ENCODE measurements around the gene TEX26. TPM values are rescaled to one million over a fixed set of nuclear protein-coding genes. Genes with fewer than 3 reads are reported as not detected.

TEX26 gene
- total RNA-seq: not detected
- 0.78 TPM for polyA plus RNA-seq (2013, experiment 1 of 2)
- 0.75 TPM for polyA plus RNA-seq (2013, experiment 2 of 2)
- long read RNA-seq, experiment 1: 0 reads
- long read RNA-seq, experiment 2, partial matches to known transcripts: 0 of 2 reads
- long read RNA-seq, experiment 2, other reads (novel, unspliced or antisense): 2 of 2 reads
- long read RNA-seq, experiment 3: 0 reads
- long read RNA-seq, experiment 4, partial matches to known transcripts: 0 of 1 reads
- long read RNA-seq, experiment 4, other reads (novel, unspliced or antisense): 1 of 1 reads

DNA sequence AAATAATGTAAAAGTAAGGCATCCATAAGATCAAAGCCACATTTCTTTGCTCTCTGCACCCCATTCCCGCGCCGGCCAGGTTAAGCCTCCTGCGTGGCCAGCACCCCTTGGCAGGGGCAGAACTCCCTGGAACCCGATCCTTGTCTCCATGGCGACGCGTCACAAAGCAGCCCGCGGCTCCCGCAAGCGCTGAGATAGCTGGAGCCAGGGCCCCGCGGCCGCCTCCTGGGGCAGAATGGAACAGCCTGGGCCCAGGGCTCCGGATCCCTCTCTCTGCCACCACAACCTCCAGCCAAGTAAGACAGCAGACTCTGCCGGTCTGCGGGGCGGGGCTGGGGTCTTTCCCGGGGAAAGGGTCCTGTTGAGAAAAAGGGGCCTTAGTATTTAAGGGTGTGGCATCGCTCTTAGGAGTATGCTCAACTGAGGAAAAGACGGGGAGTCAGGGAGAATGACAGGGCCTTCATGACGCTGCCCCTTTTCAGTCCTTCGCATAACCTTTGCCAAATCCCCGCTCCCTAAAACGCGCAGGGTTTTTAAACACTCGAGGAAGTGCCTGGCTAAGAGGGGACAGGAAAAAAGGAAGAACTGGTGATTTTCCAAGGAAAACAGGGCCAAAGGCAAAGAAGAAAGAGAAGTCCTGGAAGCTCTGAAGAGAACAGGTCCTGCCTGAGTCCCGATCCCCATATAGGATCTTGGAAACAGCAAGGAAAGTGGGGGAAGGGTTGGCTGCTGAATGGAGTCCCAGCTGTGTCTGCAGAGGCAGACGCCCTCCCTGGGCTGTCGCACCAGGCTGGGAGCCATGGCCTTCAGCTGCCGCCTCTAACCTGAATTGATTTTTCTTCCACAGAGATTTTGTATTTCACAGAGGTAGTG is at the start of gene TEX26:
Gene TEX26 (plus strand): TSS at position 176 of the 873 bp plus-strand sequence. CDS start 60 bp downstream, at position 236.
- peak; percentile 92 for DNase-seq
- Histone ChIP-seq H3K27me3 (ENCODE audit: control insufficient read depth, insufficient read depth, low read length, poor library complexity, severe bottlenecking) (peaks cover 13% of the 10 kb centered on the region), H3K27ac (ENCODE audit: low read depth, low read length) (no peak within 1 kb of the TSS), H3K36me3 (ENCODE audit: control insufficient read depth, insufficient read depth, low read length) (no peaks in the 10 kb centered on the region), H3K4me3 (ENCODE audit: low read length) (peak within 1 kb of the TSS; percentile 67), H3K4me1 (ENCODE audit: control insufficient read depth, insufficient read depth, low read length) (peaks cover 4% of the 10 kb centered on the region), H3K9ac (ENCODE audit: extremely low read depth, low read length, poor library complexity, severe bottlenecking) (no peak within 1 kb of the TSS), H3K9me3 (ENCODE audit: control insufficient read depth, low read length) (peaks cover 4% of the 10 kb centered on the region)
- Mint-ChIP-seq H3K27me3 (ENCODE audit: insufficient read depth) (peaks cover 45% of the 10 kb centered on the region), H3K9me3 (no peaks in the 10 kb centered on the region), H3K27ac (peak within 1 kb of the TSS; percentile 36), H3K36me3 (ENCODE audit: low read depth) (no peaks in the 10 kb centered on the region), H3K4me3 (peak within 1 kb of the TSS; percentile 49), H3K4me1 (peaks cover 9% of the 10 kb centered on the region)
- TF ChIP-seq CTCF (conservative IDR thresholded peaks at IDR 0.05): peak; percentile 68
- WGBS, 2 experiments (ENCODE audit: insufficient coverage in 1 of 2, insufficient read length in 1 of 2): 26 to 27% methylated on average over 18 to 32 of the region's 32 CpGs

GRCh38 chr13:30882996-30883766 is 49.3 kb upstream of the TEX26 start:
- Histone ChIP-seq H3K27ac (ENCODE audit: low read depth, low read length) (no peak overlapping the region), H3K36me3 (ENCODE audit: control insufficient read depth, insufficient read depth, low read length) (no peaks in the 10 kb centered on the region), H3K27me3 (ENCODE audit: control insufficient read depth, insufficient read depth, low read length, poor library complexity, severe bottlenecking) (no peaks in the 10 kb centered on the region), H3K9me3 (ENCODE audit: control insufficient read depth, low read length) (no peaks in the 10 kb centered on the region), H3K9ac (ENCODE audit: extremely low read depth, low read length, poor library complexity, severe bottlenecking) (no peak overlapping the region), H3K4me1 (ENCODE audit: control insufficient read depth, insufficient read depth, low read length) (peaks cover 10% of the 10 kb centered on the region), H3K4me3 (ENCODE audit: low read length) (no peak overlapping the region)
- H3K4me1 Mint-ChIP-seq: peaks cover 26% of the 10 kb centered on the region
- TF ChIP-seq CTCF (conservative IDR thresholded peaks at IDR 0.05): no peak
- H3K27ac Mint-ChIP-seq: no peak overlapping the region
- WGBS, 2 experiments (ENCODE audit: insufficient coverage in 1 of 2, insufficient read length in 1 of 2): 83 to 88% methylated on average over 4 to 12 of the region's 13 CpGs
- H3K36me3 Mint-ChIP-seq (ENCODE audit: low read depth): peaks cover 19% of the 10 kb centered on the region
- no peaks in the 10 kb centered on the region for H3K27me3 Mint-ChIP-seq (ENCODE audit: insufficient read depth)
- DNase-seq: no peak
- H3K4me3 Mint-ChIP-seq: no peak overlapping the region
- peaks cover 28% of the 10 kb centered on the region for H3K9me3 Mint-ChIP-seq

GRCh38 chr13:30884543-30884942 is 47.9 kb upstream of the TEX26 start:
- H3K27me3 ChIP-seq (ENCODE audit: control insufficient read depth, insufficient read depth, low read length, poor library complexity, severe bottlenecking): no peaks in the 10 kb centered on the region
- no peak overlapping the region for H3K9ac ChIP-seq (ENCODE audit: extremely low read depth, low read length, poor library complexity, severe bottlenecking)
- no peaks in the 10 kb centered on the region for H3K36me3 ChIP-seq (ENCODE audit: control insufficient read depth, insufficient read depth, low read length)
- Mint-ChIP-seq H3K27me3 (ENCODE audit: insufficient read depth) (no peaks in the 10 kb centered on the region), H3K9me3 (peaks cover 31% of the 10 kb centered on the region), H3K36me3 (ENCODE audit: low read depth) (peaks cover 19% of the 10 kb centered on the region), H3K27ac (no peak overlapping the region), H3K4me1 (peaks cover 26% of the 10 kb centered on the region), H3K4me3 (no peak overlapping the region)
- H3K27ac ChIP-seq (ENCODE audit: low read depth, low read length): no peak overlapping the region
- peaks cover 10% of the 10 kb centered on the region for H3K4me1 ChIP-seq (ENCODE audit: control insufficient read depth, insufficient read depth, low read length)
- peaks cover 10% of the 10 kb centered on the region for H3K9me3 ChIP-seq (ENCODE audit: control insufficient read depth, low read length)
- H3K4me3 ChIP-seq (ENCODE audit: low read length): no peak overlapping the region
- no peak for TF ChIP-seq CTCF (conservative IDR thresholded peaks at IDR 0.05)
- WGBS, 2 experiments (ENCODE audit: insufficient coverage in 1 of 2, insufficient read length in 1 of 2): 64 to 86% methylated on average over 2 to 5 of the region's 5 CpGs
- no peak for DNase-seq

All from endodermal cell (in vitro differentiated cells).